Left lung (tissue), 10 donors: ENCODE results near the gene PISD. TPM values are rescaled to one million over a fixed set of nuclear protein-coding genes. Genes with fewer than 3 reads are reported as not detected.

ENCODE experiments used
- ATAC-seq: fragments of 200-7000 bp; cut with Tn5 transposase; one replicate; pipeline ENCODE4 v1.9.1; 2020; ENCODE audit warnings: moderate library complexity
- DNase-seq, 4 donors: peaks; one replicate each; pipeline ENCODE4 v3.0.0-alpha.2; 2013 to 2020
- H3K27ac ChIP-seq, 2 donors: fragments of 200-600 bp; sonication (generic) in 1 of 2; one replicate each; pipeline versions ENCODE4 v1.5.0 to v1.8.0; 2020 to 2021
- H3K27me3 ChIP-seq, 2 donors: fragments of 200-600 bp; sonication (generic) in 1 of 2; one replicate each; pipeline versions ENCODE4 v1.5.0 to v1.8.0; 2020 to 2021
- H3K36me3 ChIP-seq, 2 donors: fragments of 200-600 bp; sonication (generic) in 1 of 2; one replicate each; pipeline versions ENCODE4 v1.5.0 to v1.8.0; 2020 to 2021
- H3K4me1 ChIP-seq, 2 donors: fragments of 200-600 bp; one replicate each; pipeline ENCODE4 v1.8.0; 2021
- H3K4me3 ChIP-seq, 2 donors: fragments of 200-600 bp; sonication (generic) in 1 of 2; one replicate each; pipeline versions ENCODE4 v1.5.0 to v1.8.0; 2020 to 2021; ENCODE audit warnings: mild to moderate bottlenecking in 1 of 2
- H3K9me3 ChIP-seq, 2 donors: fragments of 200-600 bp; sonication (generic) in 1 of 2; one replicate each; pipeline versions ENCODE4 v1.5.0 to v1.8.0; 2020 to 2021
- CTCF ChIP-seq, 2 donors: fragments of 200-600 bp; sonication (generic) in 1 of 2; IDR thresholded peaks; one replicate each; pipeline versions ENCODE4 v1.5.0 to v1.8.0; 2021; ENCODE audit warnings: antibody characterized with exemption in 2 of 2
- intact Hi-C, 2 donors: fragments of 100-400 bp; cut with DNase I; formaldehyde crosslinking; loops; one replicate each; pipeline versions ENCODE4 v1.11.2 to v1.14.2; 2022
- polyA plus RNA-seq, 6 donors: library from polyadenylated mRNA; unstranded; fragments of 120-200 nt; gene quantifications; one replicate each; pipeline ENCODE4 v1.2.1, GENCODE V29; 2013; ENCODE audit not compliant: insufficient read length in 6 of 6
- total RNA-seq, 2 donors: library from RNA; stranded (reverse); fragmentation: NEBNext Ultra II Directional; extraction: Animal tissue kit (Norgen Biotek cat#: 25700); gene quantifications; one replicate each; pipeline ENCODE4 v1.2.1, GENCODE V29; 2021
- donor health status: DM: no; HTN: yes; CAD: no.
- donor health status: DM: no; HTN: no; CAD: no.

The PISD gene
- total and polyA plus RNA-seq, 8 donors = 22.6 to 60.5 (median 29.0) TPM

GRCh38 chr22:31647066-31647465 lies 14.9 kb downstream of the PISD start:
- peak overlapping the region; percentile 28 to 53 for H3K27ac ChIP-seq
- peaks cover 0 to 54% of the 10 kb centered on the region in 2 donors for H3K4me1 ChIP-seq
- no peaks in the 10 kb centered on the region for H3K27me3 ChIP-seq
- no peak for TF ChIP-seq CTCF (IDR thresholded peaks at IDR 0.05)
- H3K36me3 ChIP-seq = peaks cover 0 to 31% of the 10 kb centered on the region in 2 donors
- ATAC-seq (no peak), DNase-seq (no peak)
- H3K4me3 ChIP-seq = no peak overlapping the region
- no peaks in the 10 kb centered on the region for H3K9me3 ChIP-seq
- intact Hi-C loops = no loop called here

- Histone ChIP-seq H3K27ac (peak overlapping the region; percentile 28 to 53), H3K4me1 (peaks cover 0 to 56% of the 10 kb centered on the region in 2 donors), H3K4me3 (no peak overlapping the region), H3K36me3 (peaks cover 0 to 31% of the 10 kb centered on the region in 2 donors), H3K27me3 (no peaks in the 10 kb centered on the region), H3K9me3 (no peaks in the 10 kb centered on the region)
- intact Hi-C loops = no loop called here
- ATAC-seq = peak; percentile 77
- TF ChIP-seq CTCF (IDR thresholded peaks at IDR 0.05) = no peak
- DNase-seq = no peak
These were observed 15.6 kb downstream of the PISD start for GRCh38 chr22:31646186-31647019.

- no peak for TF ChIP-seq CTCF (IDR thresholded peaks at IDR 0.05)
- no peaks in the 10 kb centered on the region for H3K27me3 ChIP-seq
- peak; percentile 74 for ATAC-seq
- peaks cover 3 to 66% of the 10 kb centered on the region in 2 donors for H3K4me1 ChIP-seq
- H3K36me3 ChIP-seq = peaks cover 0 to 2% of the 10 kb centered on the region in 2 donors
- H3K9me3 ChIP-seq = no peaks in the 10 kb centered on the region
- no peak for DNase-seq
- intact Hi-C loops = no loop called here
- no peak overlapping the region for H3K4me3 ChIP-seq
- H3K27ac ChIP-seq = peak overlapping the region in 1 of 2 donors; percentile 96
These were observed 22.5 kb downstream of the PISD start for GRCh38 chr22:31639436-31640039.

GRCh38 chr22:31637891-31638618 lies 24.0 kb downstream of the PISD start:
- ATAC-seq (peak; percentile 38), DNase-seq (peak in 2 of 4 donors; percentile 77 to 79)
- Histone ChIP-seq H3K27ac (peak overlapping the region; percentile 73 to 96), H3K36me3 (no peaks in the 10 kb centered on the region), H3K4me1 (peaks cover 3 to 68% of the 10 kb centered on the region in 2 donors), H3K9me3 (no peaks in the 10 kb centered on the region), H3K4me3 (peak overlapping the region; percentile 11 to 57), H3K27me3 (no peaks in the 10 kb centered on the region)
- no peak for TF ChIP-seq CTCF (IDR thresholded peaks at IDR 0.05)
- intact Hi-C loops = no loop called here
